ENCODE measurements around the gene ARPC1B.
A peak's percentile ranks its signal among the peaks of the same experiment; 100 is the strongest.
"Not testable (repeated sequence)": the region's sequence is repeated elsewhere in the genome, so short reads cannot be mapped to it uniquely, and the experiment has no call there.

ARPC1B gene

GRCh38 chr7:99409192-99409572 is 34.7 kb downstream of the ARPC1B start:
- no peak for DNase-seq (ENCODE audit: low read depth, low spot score)

- DNase-seq (ENCODE audit: low read depth, low spot score), result no peak
Measured at GRCh38 chr7:99409806-99410205, 35.3 kb downstream of the ARPC1B start.

- DNase-seq (ENCODE audit: low read depth, low spot score), result no peak
Measured at GRCh38 chr7:99410635-99411034, 36.1 kb downstream of the ARPC1B start.

DNA sequence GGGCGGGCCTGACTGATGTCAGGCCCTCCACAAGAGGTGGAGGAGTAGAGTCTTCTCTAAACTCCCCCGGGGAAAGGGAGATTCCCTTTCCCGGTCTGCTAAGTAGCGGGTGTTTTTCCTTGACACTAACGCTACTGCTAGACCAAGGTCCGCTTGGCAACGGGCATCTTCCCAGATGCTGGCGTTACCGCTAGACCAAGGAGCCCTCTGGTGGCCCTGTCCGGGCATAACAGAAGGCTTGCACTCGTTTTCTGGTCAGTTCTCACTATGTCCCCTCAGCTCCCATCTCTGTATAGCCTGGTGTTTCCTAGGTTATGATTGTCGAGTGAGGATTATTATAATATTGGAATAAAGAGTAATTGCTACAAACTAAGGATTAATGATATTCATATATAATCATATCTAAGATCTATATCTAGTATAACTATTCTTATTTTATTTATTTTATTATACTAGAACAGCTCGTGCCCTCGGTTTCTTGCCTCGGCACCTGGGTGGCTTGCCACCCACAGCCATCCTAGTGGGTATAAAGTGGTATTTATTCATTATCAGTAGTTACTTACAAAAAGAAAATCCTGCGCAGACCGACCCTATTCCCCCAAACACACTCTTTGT is 41.1 kb downstream of the ARPC1B start:
- not testable (repeated sequence) for DNase-seq (ENCODE audit: low read depth, low spot score)

DNA sequence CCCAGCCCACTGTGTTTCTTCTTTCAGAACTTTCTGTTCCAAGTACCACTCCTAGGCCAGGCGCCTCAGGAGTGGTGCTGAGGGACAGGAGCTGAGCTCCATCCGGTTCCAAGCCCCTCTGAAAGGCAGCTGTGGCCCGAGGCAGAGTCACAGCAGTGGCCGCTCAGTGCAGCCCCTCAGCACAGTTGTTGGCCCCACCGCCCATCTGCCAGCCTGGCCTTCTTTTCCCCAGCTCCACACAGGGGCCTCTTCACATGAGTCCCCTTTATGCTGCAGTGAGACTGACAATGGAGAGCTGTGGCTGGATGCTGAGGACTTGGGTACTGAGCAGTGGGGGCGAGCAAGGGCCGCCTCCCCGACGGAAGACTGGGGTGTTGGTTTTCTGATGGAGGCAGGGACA is 43.7 kb downstream of the ARPC1B start:
- DNase-seq (ENCODE audit: low read depth, low spot score), result no peak

GRCh38 chr7:99419323-99420021 is 44.9 kb downstream of the ARPC1B start:
- no peak for DNase-seq (ENCODE audit: low read depth, low spot score)

DNA sequence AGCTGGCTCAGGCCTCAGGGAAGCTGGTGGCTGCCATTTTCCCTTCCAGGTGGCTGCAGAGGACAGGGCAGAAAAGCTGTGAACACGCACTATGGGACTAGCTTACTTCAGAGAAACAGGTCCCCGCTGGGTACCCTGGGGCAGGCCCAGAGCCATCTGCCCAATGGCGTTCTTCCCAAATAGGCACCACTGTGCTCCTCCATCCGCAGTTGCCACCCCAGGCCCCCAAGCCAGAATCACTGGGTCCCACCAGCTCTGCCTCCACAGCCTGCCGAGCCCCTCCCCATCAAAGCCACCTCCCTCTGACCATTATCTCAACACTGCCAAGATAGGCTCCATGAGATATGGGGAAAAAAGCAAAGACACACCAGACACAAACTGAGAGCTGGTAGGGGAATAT is 45.7 kb downstream of the ARPC1B start:
- no peak for DNase-seq (ENCODE audit: low read depth, low spot score)

DNA sequence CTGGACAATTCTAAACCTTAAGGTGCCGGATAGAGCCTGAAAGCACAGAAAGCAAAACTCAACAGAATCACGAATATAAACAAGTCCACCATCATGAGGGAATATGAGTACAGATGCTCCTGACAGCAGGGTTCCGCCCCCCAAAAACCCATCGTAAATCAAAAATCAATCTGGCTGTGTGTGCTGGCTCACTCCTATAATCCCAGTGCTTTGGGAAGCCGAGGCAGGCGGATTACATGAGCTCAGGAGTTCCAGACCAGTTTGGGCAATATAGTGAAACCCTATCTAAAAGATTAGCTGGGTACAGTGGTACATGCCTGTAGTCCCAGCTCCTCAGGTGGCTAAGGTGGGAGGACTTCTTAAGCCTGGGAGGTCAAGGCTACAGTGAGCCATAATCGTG is 46.5 kb downstream of the ARPC1B start:
- no peak for DNase-seq (ENCODE audit: low read depth, low spot score)

DNA sequence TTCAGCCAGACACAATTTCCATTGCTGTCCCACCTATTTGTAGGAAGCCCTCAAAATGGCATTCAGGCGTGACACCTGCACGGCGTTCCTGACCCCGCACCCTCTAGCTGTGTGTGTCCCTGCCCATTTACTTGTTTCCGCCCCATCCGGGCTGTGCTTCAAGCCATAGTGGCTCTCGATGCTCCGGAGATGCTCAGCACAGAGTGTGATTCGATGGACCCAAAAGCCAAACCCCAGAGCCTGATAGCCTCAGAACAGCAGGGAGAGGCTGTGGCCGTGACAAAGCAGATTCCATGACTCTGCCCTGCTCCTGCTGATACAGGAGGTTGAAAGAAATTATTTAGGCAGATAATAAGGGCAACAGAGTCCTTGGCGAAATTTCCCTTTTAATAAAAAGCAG is 47.7 kb downstream of the ARPC1B start:
- DNase-seq (ENCODE audit: low read depth, low spot score), result no peak

- DNase-seq (ENCODE audit: low read depth, low spot score), result no peak
Measured at GRCh38 chr7:99422625-99423024, 48.1 kb downstream of the ARPC1B start.

- no peak for DNase-seq (ENCODE audit: low read depth, low spot score)
Measured at GRCh38 chr7:99424932-99425730, 50.6 kb downstream of the ARPC1B start.

DNA sequence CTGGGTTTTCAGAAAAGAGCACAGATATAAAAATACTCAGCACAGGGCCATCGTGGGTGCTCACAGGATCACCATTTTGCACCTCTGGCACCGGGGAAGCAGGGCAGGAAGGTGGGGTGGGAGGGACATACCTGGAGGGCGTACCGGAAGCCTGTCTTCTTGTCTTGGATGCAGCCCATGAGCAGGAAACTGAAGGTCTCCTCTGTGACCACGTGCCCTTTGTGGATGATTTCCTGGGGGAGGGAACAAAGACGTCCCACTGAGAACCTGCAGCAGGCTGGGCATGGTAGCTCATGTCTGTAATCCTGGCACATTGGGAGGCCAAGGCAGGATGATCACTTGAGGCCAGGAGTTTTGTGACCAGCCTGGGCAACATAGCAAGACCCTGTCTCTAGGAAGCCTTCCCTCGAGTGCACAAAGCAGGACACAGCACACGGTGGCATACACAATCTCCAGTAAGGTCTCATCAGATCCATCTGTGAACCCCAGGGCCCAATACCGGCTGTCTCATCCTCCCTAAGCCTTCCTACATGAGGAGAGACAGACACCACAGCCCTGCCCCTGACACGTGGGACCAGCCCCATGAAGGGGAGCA is 54.5 kb downstream of the ARPC1B start:
- no peak for DNase-seq (ENCODE audit: low read depth, low spot score)

- DNase-seq (ENCODE audit: low read depth, low spot score), result no peak
Measured at GRCh38 chr7:99429756-99430155, 55.2 kb downstream of the ARPC1B start.

DNA sequence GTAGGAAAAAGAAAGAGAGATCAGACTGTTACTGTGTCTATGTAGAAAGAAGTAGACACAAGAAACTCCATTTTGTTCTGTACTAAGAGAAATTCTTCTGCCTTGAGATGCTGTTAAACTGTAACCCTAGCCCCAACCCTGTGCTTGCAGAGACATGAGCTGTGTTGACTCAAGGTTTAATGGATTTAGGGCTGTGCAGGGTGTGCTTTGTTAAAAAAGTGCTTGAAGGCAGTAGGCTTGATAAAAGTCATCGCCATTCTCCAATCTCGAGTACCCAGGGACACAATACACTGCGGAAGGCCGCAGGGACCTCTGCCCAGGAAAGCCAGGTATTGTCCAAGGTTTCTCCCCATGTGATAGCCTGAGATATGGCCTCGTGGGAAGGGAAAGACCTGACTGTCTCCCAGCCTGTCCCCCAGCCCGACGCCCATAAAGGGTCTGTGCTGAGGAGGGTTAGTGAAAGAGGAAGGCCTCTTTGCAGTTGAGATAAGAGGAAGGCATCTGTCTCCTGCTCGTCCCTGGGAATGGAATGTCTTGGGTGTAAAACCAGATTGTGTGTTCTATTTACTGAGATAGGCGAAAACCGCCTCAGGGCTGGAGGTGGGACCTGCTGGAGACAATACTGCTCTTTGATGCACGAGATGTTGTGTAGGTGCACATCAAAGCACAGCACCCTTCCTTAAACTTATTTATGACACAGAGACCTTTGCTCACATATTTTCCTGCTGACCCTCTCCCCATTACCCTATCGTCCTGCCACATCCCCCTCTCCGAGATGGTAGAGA is 57.4 kb downstream of the ARPC1B start:
- not testable (repeated sequence) for DNase-seq (ENCODE audit: low read depth, low spot score)

GRCh38 chr7:99433158-99433557 is 58.6 kb downstream of the ARPC1B start:
- no peak for DNase-seq (ENCODE audit: low read depth, low spot score)

DNA sequence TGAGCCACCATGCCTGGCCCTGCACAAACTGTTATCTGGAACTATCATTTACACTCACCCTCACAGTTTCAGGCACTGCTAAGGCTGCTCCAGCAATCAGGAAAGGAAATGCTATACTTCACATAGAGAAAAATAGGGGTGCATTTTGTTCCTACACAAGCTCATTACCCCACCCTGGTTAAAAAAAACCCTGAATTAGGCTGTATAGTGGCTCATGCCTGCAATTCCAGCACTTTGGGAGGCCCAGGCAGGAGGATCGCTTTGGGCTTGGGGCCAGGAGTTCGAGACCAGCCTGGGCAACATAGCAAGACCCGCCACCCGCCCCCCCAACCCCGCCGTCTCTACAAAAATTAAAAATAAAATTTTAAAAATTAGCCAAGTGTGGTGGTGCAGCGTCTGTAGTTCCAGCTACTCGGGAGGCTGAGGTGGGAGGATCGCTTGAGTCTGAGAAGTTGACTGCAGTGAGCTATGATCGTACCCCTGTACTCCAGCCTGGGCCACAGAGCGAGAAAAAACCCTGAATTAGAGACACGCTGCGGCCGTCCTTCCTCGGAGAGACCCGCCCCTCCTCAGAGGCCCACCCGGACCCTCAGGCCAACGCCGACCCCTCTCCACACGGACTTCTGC is 63.5 kb downstream of the ARPC1B start:
- no peak for DNase-seq (ENCODE audit: low read depth, low spot score)

DNA sequence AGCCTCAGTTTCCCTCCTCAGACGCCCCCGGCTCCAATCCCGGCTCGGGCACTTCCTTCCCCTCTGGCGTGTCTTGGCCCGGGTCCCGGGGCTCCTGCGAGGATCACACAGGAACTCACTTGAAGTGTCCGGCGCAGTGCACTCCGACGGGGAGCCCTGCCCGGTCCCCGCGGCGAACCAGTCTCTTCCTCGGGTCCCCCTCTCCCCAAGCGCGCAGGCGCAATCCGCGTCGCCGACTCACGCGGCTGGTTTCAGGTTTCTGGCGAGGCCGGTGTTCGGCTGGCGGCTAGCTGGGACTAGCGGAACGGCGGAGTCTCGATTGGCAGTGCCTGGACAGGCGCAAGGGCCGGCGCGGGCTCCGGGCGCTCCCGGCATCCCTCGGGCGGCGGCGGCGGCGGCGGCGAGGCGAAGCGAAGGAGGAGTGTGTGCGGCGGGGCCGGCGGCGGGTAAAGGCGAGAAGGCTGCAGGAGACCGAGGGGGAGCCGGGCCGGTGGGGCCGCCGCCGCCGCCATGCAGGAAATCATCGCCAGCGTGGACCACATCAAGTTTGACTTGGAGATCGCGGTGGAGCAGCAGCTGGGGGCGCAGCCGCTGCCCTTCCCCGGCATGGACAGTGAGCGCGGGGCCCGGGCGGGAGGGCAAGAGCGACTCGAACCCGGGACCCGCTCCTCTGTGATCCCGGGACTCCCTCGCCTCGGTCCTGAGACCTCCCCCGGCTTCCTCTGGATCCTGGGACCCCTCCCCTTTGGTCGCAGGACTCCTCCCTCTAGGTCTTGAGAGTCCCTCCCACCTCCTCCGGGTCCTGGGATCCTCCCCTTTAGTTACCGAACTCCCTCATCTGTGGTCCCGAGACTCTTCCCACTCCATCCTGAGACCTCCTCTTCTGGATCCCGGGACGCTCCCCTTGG is 64.3 kb downstream of the ARPC1B start, which contains the start of the genes CPSF4 and PTCD1:
CPSF4 (plus strand) TSS at position 371 of the 908 bp plus-strand sequence; CDS start at position 511, 140 bp downstream.
PTCD1 (minus strand) TSS at position 226 of the 908 bp plus-strand sequence. CDS start 3,556 bp downstream, outside the sequence.
- DNase-seq (ENCODE audit: low read depth, low spot score), result peak; percentile 76

GRCh38 chr7:99440195-99440594 is 65.7 kb downstream of the ARPC1B start:
- DNase-seq (ENCODE audit: low read depth, low spot score), result no peak

Measured in brain pericyte (primary cell).